ENCODE data around the gene USH2A.

USH2A gene

DNA sequence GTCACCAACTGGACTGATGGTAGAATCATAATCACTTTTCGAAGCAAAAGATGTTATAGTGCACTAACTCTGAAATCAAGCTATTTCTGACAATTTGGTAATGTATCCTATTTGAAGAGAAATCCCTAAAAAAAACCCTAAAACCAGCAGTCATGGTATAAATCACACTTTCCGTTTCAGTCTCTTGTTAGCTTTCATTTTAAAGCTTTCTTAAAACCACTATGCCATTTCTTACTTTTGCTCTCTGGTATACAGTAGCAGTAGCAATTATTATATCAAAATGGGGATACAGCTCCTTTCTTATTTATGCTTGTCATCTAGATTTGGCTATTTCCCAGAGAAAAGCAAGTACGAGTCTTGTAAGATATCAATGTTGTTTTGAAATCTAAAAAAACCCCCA lies 532.8 kb downstream of the USH2A start:
- Histone ChIP-seq H2AFZ (ENCODE audit: low read depth, low read length) (no peak overlapping the region), H3K4me1 (ENCODE audit: insufficient read depth, low read length) (peaks cover 8% of the 10 kb centered on the region), H3K9me3 (ENCODE audit: low read length) (no peaks in the 10 kb centered on the region), H3K36me3 (ENCODE audit: insufficient read depth, low read length) (no peaks in the 10 kb centered on the region), H3K27me3 (ENCODE audit: insufficient read depth, low read length) (no peaks in the 10 kb centered on the region), H3K4me3 (ENCODE audit: low read length) (no peak overlapping the region)

GRCh38 chr1:215889871-215890270 lies 533.4 kb downstream of the USH2A start:
- H2AFZ ChIP-seq (ENCODE audit: low read depth, low read length), result no peak overlapping the region
- no peaks in the 10 kb centered on the region for H3K27me3 ChIP-seq (ENCODE audit: insufficient read depth, low read length)
- no peaks in the 10 kb centered on the region for H3K9me3 ChIP-seq (ENCODE audit: low read length)
- H3K4me1 ChIP-seq (ENCODE audit: insufficient read depth, low read length), result peaks cover 8% of the 10 kb centered on the region
- no peaks in the 10 kb centered on the region for H3K36me3 ChIP-seq (ENCODE audit: insufficient read depth, low read length)
- no peak overlapping the region for H3K4me3 ChIP-seq (ENCODE audit: low read length)

GRCh38 chr1:215888159-215888558 lies 535.1 kb downstream of the USH2A start:
- Histone ChIP-seq H3K4me3 (ENCODE audit: low read length) (no peak overlapping the region), H3K36me3 (ENCODE audit: insufficient read depth, low read length) (no peaks in the 10 kb centered on the region)

DNA sequence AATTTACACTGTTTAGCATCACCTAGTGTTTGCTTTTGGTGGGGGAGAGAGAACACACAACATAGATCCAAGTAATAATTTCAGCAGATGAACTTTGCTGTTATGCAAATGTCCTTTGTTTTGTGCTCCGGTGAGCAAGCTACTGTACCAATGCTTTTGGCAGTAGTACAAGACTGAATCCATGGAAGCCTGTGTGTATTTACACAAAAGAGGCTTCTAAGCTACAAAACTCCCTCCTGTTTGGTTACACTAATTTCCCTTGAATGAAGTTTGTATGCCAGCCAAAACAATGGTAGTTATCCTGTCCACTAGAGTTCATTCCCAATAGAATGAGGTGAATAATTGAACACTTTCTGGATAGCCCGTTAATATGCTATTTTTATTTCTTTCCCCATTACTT lies 535.6 kb downstream of the USH2A start:
- peaks cover 8% of the 10 kb centered on the region for H3K4me1 ChIP-seq (ENCODE audit: insufficient read depth, low read length)
- no peaks in the 10 kb centered on the region for H3K9me3 ChIP-seq (ENCODE audit: low read length)
- H3K4me3 ChIP-seq (ENCODE audit: low read length), result no peak overlapping the region
- H3K27me3 ChIP-seq (ENCODE audit: insufficient read depth, low read length), result no peaks in the 10 kb centered on the region
- H2AFZ ChIP-seq (ENCODE audit: low read depth, low read length), result no peak overlapping the region
- H3K36me3 ChIP-seq (ENCODE audit: insufficient read depth, low read length), result no peaks in the 10 kb centered on the region

More at GRCh38 chr1:215888159-215888558, 535.1 kb downstream of the USH2A start:
- no peaks in the 10 kb centered on the region for H3K27me3 ChIP-seq (ENCODE audit: insufficient read depth, low read length)
- no peaks in the 10 kb centered on the region for H3K9me3 ChIP-seq (ENCODE audit: low read length)
- peaks cover 8% of the 10 kb centered on the region for H3K4me1 ChIP-seq (ENCODE audit: insufficient read depth, low read length)
- no peak overlapping the region for H2AFZ ChIP-seq (ENCODE audit: low read depth, low read length)

DNA sequence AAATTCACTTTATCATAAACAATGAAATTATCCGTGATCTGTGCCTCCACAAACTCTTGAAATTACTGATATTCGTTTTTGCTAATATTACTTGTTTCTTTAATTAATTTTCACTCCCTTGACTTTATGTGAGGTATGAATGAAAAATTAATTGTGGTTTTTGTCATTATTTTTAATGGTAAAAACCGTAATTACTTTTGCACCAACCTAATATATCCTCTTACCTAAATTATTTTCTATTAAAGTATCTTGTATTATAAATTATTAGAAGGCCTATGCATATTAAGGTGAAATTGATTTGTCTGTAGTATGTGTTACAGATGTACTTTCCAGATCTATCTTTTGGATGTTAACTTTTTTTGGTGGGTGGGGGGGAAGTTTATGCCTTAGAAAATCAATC lies 540.2 kb downstream of the USH2A start:
- H2AFZ ChIP-seq (ENCODE audit: low read depth, low read length), result no peak overlapping the region
- no peaks in the 10 kb centered on the region for H3K4me1 ChIP-seq (ENCODE audit: insufficient read depth, low read length)
- H3K36me3 ChIP-seq (ENCODE audit: insufficient read depth, low read length), result no peaks in the 10 kb centered on the region
- H3K4me3 ChIP-seq (ENCODE audit: low read length), result no peak overlapping the region
- H3K9me3 ChIP-seq (ENCODE audit: low read length), result no peaks in the 10 kb centered on the region
- no peaks in the 10 kb centered on the region for H3K27me3 ChIP-seq (ENCODE audit: insufficient read depth, low read length)

GRCh38 chr1:215878843-215879242 lies 544.4 kb downstream of the USH2A start:
- Histone ChIP-seq H3K9me3 (ENCODE audit: low read length) (no peaks in the 10 kb centered on the region), H3K36me3 (ENCODE audit: insufficient read depth, low read length) (no peaks in the 10 kb centered on the region), H2AFZ (ENCODE audit: low read depth, low read length) (no peak overlapping the region), H3K4me1 (ENCODE audit: insufficient read depth, low read length) (no peaks in the 10 kb centered on the region), H3K4me3 (ENCODE audit: low read length) (no peak overlapping the region), H3K27me3 (ENCODE audit: insufficient read depth, low read length) (no peaks in the 10 kb centered on the region)

GRCh38 chr1:215878128-215878527 lies 545.1 kb downstream of the USH2A start:
- Histone ChIP-seq H3K27me3 (ENCODE audit: insufficient read depth, low read length) (no peaks in the 10 kb centered on the region), H3K4me1 (ENCODE audit: insufficient read depth, low read length) (no peaks in the 10 kb centered on the region), H3K9me3 (ENCODE audit: low read length) (no peaks in the 10 kb centered on the region), H2AFZ (ENCODE audit: low read depth, low read length) (no peak overlapping the region), H3K4me3 (ENCODE audit: low read length) (no peak overlapping the region), H3K36me3 (ENCODE audit: insufficient read depth, low read length) (no peaks in the 10 kb centered on the region)

DNA sequence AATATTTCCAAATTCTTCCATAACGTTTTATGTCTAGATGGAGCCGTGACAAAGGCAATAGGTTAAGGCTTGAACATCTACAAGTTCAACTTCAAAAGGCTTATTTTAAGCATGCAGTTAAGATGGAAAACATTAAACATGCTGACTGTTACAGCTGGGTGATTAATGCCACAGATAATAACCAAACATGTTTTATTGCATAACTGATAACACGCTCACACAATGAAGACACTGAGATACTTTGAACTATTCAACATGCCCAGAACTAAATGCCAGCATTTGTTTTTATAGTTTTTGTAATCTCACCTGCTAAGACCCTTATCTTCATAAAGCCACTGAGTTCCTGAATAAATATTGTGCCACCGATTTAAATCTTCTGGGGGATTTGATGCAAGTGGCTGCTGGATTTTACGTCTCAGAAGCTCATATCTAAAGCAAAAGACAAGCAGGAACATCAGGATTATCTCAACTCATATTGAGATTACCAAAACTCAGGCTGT lies 545.7 kb downstream of the USH2A start:
- no peaks in the 10 kb centered on the region for H3K4me1 ChIP-seq (ENCODE audit: insufficient read depth, low read length)
- H3K27me3 ChIP-seq (ENCODE audit: insufficient read depth, low read length), result no peaks in the 10 kb centered on the region
- no peak overlapping the region for H2AFZ ChIP-seq (ENCODE audit: low read depth, low read length)
- no peak overlapping the region for H3K4me3 ChIP-seq (ENCODE audit: low read length)
- no peaks in the 10 kb centered on the region for H3K36me3 ChIP-seq (ENCODE audit: insufficient read depth, low read length)
- no peaks in the 10 kb centered on the region for H3K9me3 ChIP-seq (ENCODE audit: low read length)

GRCh38 chr1:215875712-215876111 lies 547.5 kb downstream of the USH2A start:
- Histone ChIP-seq H3K4me3 (ENCODE audit: low read length) (no peak overlapping the region), H2AFZ (ENCODE audit: low read depth, low read length) (no peak overlapping the region), H3K36me3 (ENCODE audit: insufficient read depth, low read length) (no peaks in the 10 kb centered on the region), H3K27me3 (ENCODE audit: insufficient read depth, low read length) (no peaks in the 10 kb centered on the region), H3K4me1 (ENCODE audit: insufficient read depth, low read length) (no peaks in the 10 kb centered on the region), H3K9me3 (ENCODE audit: low read length) (no peaks in the 10 kb centered on the region)

- H2AFZ ChIP-seq (ENCODE audit: low read depth, low read length), result no peak overlapping the region
- H3K36me3 ChIP-seq (ENCODE audit: insufficient read depth, low read length), result no peaks in the 10 kb centered on the region
- H3K4me3 ChIP-seq (ENCODE audit: low read length), result no peak overlapping the region
- H3K27me3 ChIP-seq (ENCODE audit: insufficient read depth, low read length), result no peaks in the 10 kb centered on the region
- no peaks in the 10 kb centered on the region for H3K4me1 ChIP-seq (ENCODE audit: insufficient read depth, low read length)
- H3K9me3 ChIP-seq (ENCODE audit: low read length), result no peaks in the 10 kb centered on the region
These were observed 548.0 kb downstream of the USH2A start for GRCh38 chr1:215875236-215875635.

DNA sequence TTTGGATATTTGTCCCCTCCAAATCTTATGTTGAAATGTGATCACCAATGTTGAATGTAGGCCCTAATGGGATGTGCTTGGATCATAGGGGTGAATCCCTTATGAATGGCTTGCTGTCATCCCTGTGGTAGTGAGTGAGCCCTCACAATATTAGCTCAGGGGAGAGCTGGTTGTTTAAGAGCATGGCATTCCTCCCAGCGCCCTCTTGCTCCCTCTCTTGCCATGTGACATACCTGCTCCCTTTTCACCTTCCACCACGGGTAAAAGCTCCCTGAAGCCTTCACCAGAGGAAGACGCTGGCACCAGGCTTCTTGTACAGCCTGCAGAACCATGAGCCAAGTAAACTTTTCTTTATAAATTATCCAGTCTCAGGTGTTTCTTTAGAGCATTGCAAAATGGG lies 550.6 kb downstream of the USH2A start:
- no peaks in the 10 kb centered on the region for H3K4me1 ChIP-seq (ENCODE audit: insufficient read depth, low read length)
- no peaks in the 10 kb centered on the region for H3K9me3 ChIP-seq (ENCODE audit: low read length)
- H3K27me3 ChIP-seq (ENCODE audit: insufficient read depth, low read length), result no peaks in the 10 kb centered on the region
- no peak overlapping the region for H2AFZ ChIP-seq (ENCODE audit: low read depth, low read length)
- no peaks in the 10 kb centered on the region for H3K36me3 ChIP-seq (ENCODE audit: insufficient read depth, low read length)
- H3K4me3 ChIP-seq (ENCODE audit: low read length), result no peak overlapping the region

DNA sequence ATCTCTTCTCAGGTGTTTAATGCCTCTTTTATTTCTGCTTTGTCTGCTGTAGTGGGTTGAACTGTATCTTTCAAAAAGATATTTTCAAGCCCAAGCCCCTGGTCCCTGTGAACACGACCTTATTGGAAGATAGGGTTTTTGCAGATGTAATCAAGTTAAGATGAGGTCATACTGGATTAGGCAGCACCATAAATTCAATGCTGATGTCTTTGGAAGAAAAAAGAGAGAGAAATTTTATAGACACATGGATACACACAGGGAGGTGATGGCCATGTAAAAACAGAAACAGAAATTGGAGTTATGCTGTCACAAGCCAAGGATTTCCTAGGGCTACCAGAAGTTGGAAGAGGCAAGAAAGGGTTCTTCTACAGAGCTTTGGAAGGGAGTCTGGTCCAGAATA lies 554.7 kb downstream of the USH2A start:
- Histone ChIP-seq H3K36me3 (ENCODE audit: insufficient read depth, low read length) (no peaks in the 10 kb centered on the region), H3K4me3 (ENCODE audit: low read length) (no peak overlapping the region), H2AFZ (ENCODE audit: low read depth, low read length) (no peak overlapping the region), H3K27me3 (ENCODE audit: insufficient read depth, low read length) (no peaks in the 10 kb centered on the region), H3K4me1 (ENCODE audit: insufficient read depth, low read length) (no peaks in the 10 kb centered on the region), H3K9me3 (ENCODE audit: low read length) (no peaks in the 10 kb centered on the region)

DNA sequence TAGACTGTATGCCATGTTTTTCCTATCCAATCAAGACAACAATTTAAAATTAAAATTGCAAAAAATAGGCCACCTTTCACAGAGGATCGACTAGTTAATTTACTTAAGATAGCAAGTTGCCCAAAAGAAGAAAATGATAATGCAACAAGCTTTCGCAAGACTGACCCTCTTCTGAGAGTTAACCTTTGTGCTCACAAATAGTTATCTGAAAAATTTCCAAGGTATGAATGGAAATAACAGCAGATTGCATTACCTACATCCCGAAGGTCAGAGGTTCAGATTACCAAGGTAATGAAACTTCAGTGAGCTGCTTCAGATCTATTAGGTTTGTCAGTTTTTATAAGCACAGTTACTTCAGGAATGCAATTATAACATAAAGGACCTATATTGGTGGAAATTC lies 558.2 kb downstream of the USH2A start:
- Histone ChIP-seq H3K4me1 (ENCODE audit: insufficient read depth, low read length) (no peaks in the 10 kb centered on the region), H2AFZ (ENCODE audit: low read depth, low read length) (no peak overlapping the region), H3K27me3 (ENCODE audit: insufficient read depth, low read length) (no peaks in the 10 kb centered on the region), H3K9me3 (ENCODE audit: low read length) (no peaks in the 10 kb centered on the region), H3K36me3 (ENCODE audit: insufficient read depth, low read length) (no peaks in the 10 kb centered on the region), H3K4me3 (ENCODE audit: low read length) (no peak overlapping the region)

DNA sequence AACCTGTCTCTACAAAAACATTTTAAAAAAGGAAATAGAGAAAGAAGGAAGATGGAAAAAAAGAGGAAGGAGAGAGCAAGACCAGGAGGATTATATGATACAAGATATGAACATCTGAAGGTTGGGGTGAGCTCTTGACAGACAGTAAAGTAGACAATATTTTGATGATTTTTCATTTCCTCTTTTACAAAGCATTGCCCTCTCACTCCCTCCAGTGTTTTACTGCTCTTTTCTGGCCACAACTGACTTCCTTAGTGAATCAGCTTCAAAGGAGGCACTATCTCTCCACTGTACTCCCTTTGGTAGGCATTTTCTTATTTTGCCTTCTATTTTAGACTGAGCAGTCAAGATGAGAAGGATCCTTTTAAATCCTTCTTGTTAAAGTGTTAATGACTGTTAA lies 559.5 kb downstream of the USH2A start:
- H3K36me3 ChIP-seq (ENCODE audit: insufficient read depth, low read length), result no peaks in the 10 kb centered on the region
- no peaks in the 10 kb centered on the region for H3K4me1 ChIP-seq (ENCODE audit: insufficient read depth, low read length)
- H3K27me3 ChIP-seq (ENCODE audit: insufficient read depth, low read length), result no peaks in the 10 kb centered on the region
- no peaks in the 10 kb centered on the region for H3K9me3 ChIP-seq (ENCODE audit: low read length)
- H3K4me3 ChIP-seq (ENCODE audit: low read length), result no peak overlapping the region
- no peak overlapping the region for H2AFZ ChIP-seq (ENCODE audit: low read depth, low read length)
